ENCODE data around the gene DNAH10. TPM values are rescaled to one million over a fixed set of nuclear protein-coding genes. Genes with fewer than 3 reads are reported as not detected.
A peak's percentile ranks its signal among the peaks of the same experiment; 100 is the strongest.

Gene DNAH10
- total RNA-seq, 1 donor from 2014 or later: 0.66 TPM

DNA sequence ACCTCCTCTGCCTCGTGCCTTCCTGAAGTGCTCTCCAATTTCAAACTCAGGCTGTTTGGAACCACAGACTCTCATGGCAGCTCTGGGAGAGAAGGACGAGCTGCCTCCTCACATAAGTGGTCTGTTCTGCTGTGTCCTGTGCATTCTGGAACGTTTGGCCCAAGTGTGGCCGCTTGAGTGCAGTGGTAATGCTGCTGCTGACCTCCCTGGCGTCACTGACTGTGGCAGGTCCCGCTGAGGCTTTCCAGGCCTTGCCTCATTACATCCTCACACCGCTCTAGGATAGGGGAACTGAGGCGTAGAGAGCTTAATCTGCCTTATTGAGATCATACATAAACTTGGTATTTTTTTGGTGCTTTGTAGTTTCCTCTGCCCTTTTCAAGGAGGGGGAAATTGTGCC lies 196.4 kb downstream of the DNAH10 start:
- peaks cover 2% of the 10 kb centered on the region for H3K27me3 Mint-ChIP-seq (ENCODE audit: unreplicated experiment)
- no peak for DNase-seq
- H3K4me3 Mint-ChIP-seq (ENCODE audit: unreplicated experiment): no peak overlapping the region
- no peak overlapping the region for H3K27ac Mint-ChIP-seq (ENCODE audit: unreplicated experiment)
- TF ChIP-seq, protein P1, sequence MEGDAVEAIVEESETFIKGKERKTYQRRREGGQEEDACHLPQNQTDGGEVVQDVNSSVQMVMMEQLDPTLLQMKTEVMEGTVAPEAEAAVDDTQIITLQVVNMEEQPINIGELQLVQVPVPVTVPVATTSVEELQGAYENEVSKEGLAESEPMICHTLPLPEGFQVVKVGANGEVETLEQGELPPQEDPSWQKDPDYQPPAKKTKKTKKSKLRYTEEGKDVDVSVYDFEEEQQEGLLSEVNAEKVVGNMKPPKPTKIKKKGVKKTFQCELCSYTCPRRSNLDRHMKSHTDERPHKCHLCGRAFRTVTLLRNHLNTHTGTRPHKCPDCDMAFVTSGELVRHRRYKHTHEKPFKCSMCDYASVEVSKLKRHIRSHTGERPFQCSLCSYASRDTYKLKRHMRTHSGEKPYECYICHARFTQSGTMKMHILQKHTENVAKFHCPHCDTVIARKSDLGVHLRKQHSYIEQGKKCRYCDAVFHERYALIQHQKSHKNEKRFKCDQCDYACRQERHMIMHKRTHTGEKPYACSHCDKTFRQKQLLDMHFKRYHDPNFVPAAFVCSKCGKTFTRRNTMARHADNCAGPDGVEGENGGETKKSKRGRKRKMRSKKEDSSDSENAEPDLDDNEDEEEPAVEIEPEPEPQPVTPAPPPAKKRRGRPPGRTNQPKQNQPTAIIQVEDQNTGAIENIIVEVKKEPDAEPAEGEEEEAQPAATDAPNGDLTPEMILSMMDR (IDR thresholded peaks at IDR 0.05; ENCODE audit: partially characterized antibody, unreplicated experiment): no peak
- H3K4me1 Mint-ChIP-seq (ENCODE audit: low read depth, unreplicated experiment): peaks cover 28% of the 10 kb centered on the region
- H3K36me3 Mint-ChIP-seq (ENCODE audit: unreplicated experiment): no peaks in the 10 kb centered on the region
- peaks cover 4% of the 10 kb centered on the region for H3K9me3 Mint-ChIP-seq (ENCODE audit: unreplicated experiment)

DNA sequence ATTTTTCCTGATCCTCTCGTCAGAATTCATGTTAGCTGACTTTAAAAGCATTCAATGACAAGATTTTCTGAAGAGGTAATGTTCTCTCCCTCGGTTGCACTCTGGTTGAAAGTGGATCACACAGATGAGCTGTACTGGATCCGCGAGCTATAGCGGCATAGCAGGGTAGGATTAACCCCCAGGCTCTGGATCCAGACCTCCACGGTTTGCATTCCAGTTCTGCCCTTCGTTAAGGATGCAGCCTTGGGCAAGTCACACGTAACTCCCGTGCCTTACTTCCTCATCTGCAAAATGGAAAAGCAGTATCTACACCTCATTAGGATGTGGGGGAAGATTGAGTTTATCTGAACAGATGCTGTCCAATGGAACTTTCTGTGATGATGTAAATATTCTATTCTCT lies 196.8 kb downstream of the DNAH10 start:
- Mint-ChIP-seq H3K4me3 (ENCODE audit: unreplicated experiment) (no peak overlapping the region), H3K27ac (ENCODE audit: unreplicated experiment) (no peak overlapping the region), H3K27me3 (ENCODE audit: unreplicated experiment) (peaks cover 2% of the 10 kb centered on the region), H3K36me3 (ENCODE audit: unreplicated experiment) (no peaks in the 10 kb centered on the region), H3K4me1 (ENCODE audit: low read depth, unreplicated experiment) (peaks cover 29% of the 10 kb centered on the region), H3K9me3 (ENCODE audit: unreplicated experiment) (peaks cover 4% of the 10 kb centered on the region)
- DNase-seq: no peak
- TF ChIP-seq, protein P1 (IDR thresholded peaks at IDR 0.05; ENCODE audit: partially characterized antibody, unreplicated experiment): no peak

DNA sequence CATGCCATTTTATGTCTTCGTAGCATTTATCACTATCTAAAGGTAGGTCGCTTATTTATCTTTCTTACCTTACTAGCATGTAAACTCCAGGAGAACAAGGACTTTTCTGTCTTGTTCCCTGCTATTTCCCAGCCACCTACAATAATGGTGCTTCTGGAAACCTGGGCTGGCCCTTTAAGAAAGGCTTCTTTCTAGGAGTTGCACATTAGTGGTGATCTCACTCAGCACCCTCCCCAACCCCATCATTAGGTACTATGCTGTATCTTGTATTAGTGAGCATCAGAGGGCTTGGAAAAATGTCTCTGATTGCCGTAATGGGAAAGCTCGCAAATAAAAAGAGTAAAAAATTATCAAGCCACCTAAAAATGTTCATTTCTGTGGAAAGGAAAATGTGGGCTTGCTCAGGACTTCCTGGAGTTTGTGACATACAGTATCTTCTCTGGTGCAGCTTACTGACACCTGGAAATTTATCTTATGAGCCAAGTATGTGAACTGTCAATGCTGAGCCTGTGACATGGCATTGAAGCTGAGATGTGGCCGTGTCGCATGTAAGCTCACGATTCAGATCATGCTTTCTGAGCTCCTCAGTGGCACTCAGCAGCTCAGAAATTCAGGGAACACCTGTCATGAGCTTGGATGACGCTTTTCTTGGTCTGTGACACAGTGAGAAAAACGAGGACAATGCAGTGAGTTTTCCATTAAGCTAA lies 198.1 kb downstream of the DNAH10 start:
- H3K4me3 Mint-ChIP-seq (ENCODE audit: unreplicated experiment): no peak overlapping the region
- peaks cover 2% of the 10 kb centered on the region for H3K27me3 Mint-ChIP-seq (ENCODE audit: unreplicated experiment)
- peaks cover 4% of the 10 kb centered on the region for H3K9me3 Mint-ChIP-seq (ENCODE audit: unreplicated experiment)
- DNase-seq: no peak
- no peaks in the 10 kb centered on the region for H3K36me3 Mint-ChIP-seq (ENCODE audit: unreplicated experiment)
- peaks cover 26% of the 10 kb centered on the region for H3K4me1 Mint-ChIP-seq (ENCODE audit: low read depth, unreplicated experiment)
- TF ChIP-seq, protein P1 (IDR thresholded peaks at IDR 0.05; ENCODE audit: partially characterized antibody, unreplicated experiment): no peak
- H3K27ac Mint-ChIP-seq (ENCODE audit: unreplicated experiment): peak overlapping the region; percentile 65

DNA sequence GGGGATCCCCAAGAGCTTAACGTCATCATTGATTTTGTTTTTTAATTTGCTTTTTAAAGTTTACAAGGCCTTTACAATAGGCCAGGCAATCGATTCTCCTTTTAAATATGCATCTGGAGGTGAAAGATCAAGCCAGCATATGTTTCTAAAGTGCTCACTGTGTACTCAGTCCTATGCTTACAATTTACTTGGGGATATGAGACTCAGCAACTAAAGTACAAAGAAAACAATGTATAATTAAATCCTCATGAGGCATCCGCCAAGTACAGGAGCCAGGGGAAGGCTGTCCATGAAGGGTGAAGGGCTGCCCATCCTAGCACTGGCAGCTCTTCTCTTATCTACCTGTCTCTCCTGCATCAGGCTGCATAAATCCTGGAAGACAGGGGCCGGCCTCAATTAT lies 198.8 kb downstream of the DNAH10 start:
- no peaks in the 10 kb centered on the region for H3K36me3 Mint-ChIP-seq (ENCODE audit: unreplicated experiment)
- H3K27ac Mint-ChIP-seq (ENCODE audit: unreplicated experiment): peak overlapping the region; percentile 1
- H3K9me3 Mint-ChIP-seq (ENCODE audit: unreplicated experiment): peaks cover 4% of the 10 kb centered on the region
- H3K27me3 Mint-ChIP-seq (ENCODE audit: unreplicated experiment): peaks cover 2% of the 10 kb centered on the region
- no peak for DNase-seq
- H3K4me1 Mint-ChIP-seq (ENCODE audit: low read depth, unreplicated experiment): peaks cover 26% of the 10 kb centered on the region
- TF ChIP-seq, protein P1 (IDR thresholded peaks at IDR 0.05; ENCODE audit: partially characterized antibody, unreplicated experiment): no peak
- peak overlapping the region; percentile 48 for H3K4me3 Mint-ChIP-seq (ENCODE audit: unreplicated experiment)

- Mint-ChIP-seq H3K4me1 (ENCODE audit: low read depth, unreplicated experiment) (peaks cover 26% of the 10 kb centered on the region), H3K36me3 (ENCODE audit: unreplicated experiment) (no peaks in the 10 kb centered on the region), H3K4me3 (ENCODE audit: unreplicated experiment) (peak overlapping the region; percentile 1), H3K27me3 (ENCODE audit: unreplicated experiment) (peaks cover 2% of the 10 kb centered on the region), H3K9me3 (ENCODE audit: unreplicated experiment) (peaks cover 4% of the 10 kb centered on the region), H3K27ac (ENCODE audit: unreplicated experiment) (peak overlapping the region; percentile 1)
- no peak for DNase-seq
- TF ChIP-seq, protein P1 (IDR thresholded peaks at IDR 0.05; ENCODE audit: partially characterized antibody, unreplicated experiment): no peak
Measured at GRCh38 chr12:123961585-123962345, 199.7 kb downstream of the DNAH10 start.
